Large intestine (tissue), 3 donors: ENCODE data around the gene GPR31. TPM values are rescaled to one million over a fixed set of nuclear protein-coding genes. Genes with fewer than 3 reads are reported as not detected.

ENCODE experiments used
- DNase-seq, 2 donors: peaks; one replicate each; pipeline versions ENCODE4 v3.0.0 to v3.0.0-alpha.2; 2013
- H3K27ac ChIP-seq: one replicate; pipeline ENCODE4 v1.5.1; 2013; ENCODE audit warnings: low read length
- H3K27me3 ChIP-seq: 2 replicates; pipeline ENCODE4 v1.6.1; 2013; ENCODE audit warnings: low read length; ENCODE audit not compliant: control insufficient read depth, insufficient read depth
- H3K36me3 ChIP-seq: 2 replicates; pipeline ENCODE4 v1.6.1; 2013; ENCODE audit warnings: low read length; ENCODE audit not compliant: control insufficient read depth, insufficient read depth
- H3K4me1 ChIP-seq: one replicate; pipeline ENCODE4 v1.6.1; 2013; ENCODE audit warnings: low read length; ENCODE audit not compliant: control insufficient read depth, insufficient read depth
- H3K4me3 ChIP-seq: one replicate; pipeline ENCODE4 v1.5.1; 2013; ENCODE audit warnings: low read length
- H3K9me3 ChIP-seq: one replicate; pipeline ENCODE4 v1.6.1; 2013; ENCODE audit warnings: mild to moderate bottlenecking, low read depth, low read length, moderate library complexity; ENCODE audit not compliant: control insufficient read depth
- WGBS: methylation state at CpG from one replicate; pipeline ENCODE4 v1.1.5; 2013; ENCODE audit warnings: low lambda C conversion rate; ENCODE audit not compliant: insufficient coverage; 5-methylcytosine and 5-hydroxymethylcytosine counted together
- polyA plus RNA-seq: library from polyadenylated mRNA; unstranded; fragments of 120-200 nt; gene quantifications from one replicate; pipeline ENCODE4 v1.2.1, GENCODE V29; 2013

GPR31 gene
- polyA plus RNA-seq, 1 donor: 0.36 TPM

- Histone ChIP-seq H3K4me3 (no peak overlapping the region), H3K4me1 (peaks cover 6% of the 10 kb centered on the region), H3K9me3 (no peaks in the 10 kb centered on the region), H3K36me3 (no peaks in the 10 kb centered on the region), H3K27me3 (no peaks in the 10 kb centered on the region), H3K27ac (no peak overlapping the region)
- no peak for DNase-seq
- WGBS: no CpG with 5 or more reads among the region's 3 CpGs
Measured at GRCh38 chr6:167111597-167111996, 46.2 kb downstream of the GPR31 start.

GRCh38 chr6:167109651-167110050 is 48.1 kb downstream of the GPR31 start:
- Histone ChIP-seq H3K9me3 (no peaks in the 10 kb centered on the region), H3K27me3 (no peaks in the 10 kb centered on the region), H3K36me3 (no peaks in the 10 kb centered on the region), H3K4me1 (peaks cover 3% of the 10 kb centered on the region), H3K27ac (no peak overlapping the region), H3K4me3 (no peak overlapping the region)
- DNase-seq: no peak
- WGBS: 68% methylated on average over 5 of the region's 6 CpGs

DNA sequence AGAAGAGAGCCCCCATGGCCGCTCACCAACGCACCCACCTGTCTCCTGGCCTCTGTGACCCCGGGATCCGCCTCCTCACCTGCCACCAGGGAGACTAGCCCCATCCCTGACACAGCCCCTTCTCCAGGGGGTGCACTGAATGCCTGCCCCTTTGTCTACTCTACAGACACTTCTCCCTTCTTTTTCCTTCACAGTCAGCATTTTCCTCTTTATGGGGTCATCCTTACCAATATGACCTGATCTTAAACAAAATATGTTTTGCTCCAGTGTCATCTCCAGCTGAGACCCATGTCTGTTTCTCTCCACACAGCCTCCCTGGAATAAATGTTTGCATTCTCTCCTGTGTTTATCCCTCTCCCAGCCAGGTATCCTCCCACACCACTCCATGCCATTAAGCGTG is 49.5 kb downstream of the GPR31 start:
- WGBS: no CpG with 5 or more reads among the region's 5 CpGs
- Histone ChIP-seq H3K27ac (no peak overlapping the region), H3K9me3 (no peaks in the 10 kb centered on the region), H3K27me3 (no peaks in the 10 kb centered on the region), H3K4me3 (no peak overlapping the region), H3K4me1 (peaks cover 8% of the 10 kb centered on the region), H3K36me3 (no peaks in the 10 kb centered on the region)
- no peak for DNase-seq

GRCh38 chr6:167107787-167108186 is 50.0 kb downstream of the GPR31 start:
- no peak overlapping the region for H3K4me3 ChIP-seq
- H3K27ac ChIP-seq: no peak overlapping the region
- no peaks in the 10 kb centered on the region for H3K27me3 ChIP-seq
- no peaks in the 10 kb centered on the region for H3K36me3 ChIP-seq
- H3K4me1 ChIP-seq: peaks cover 11% of the 10 kb centered on the region
- H3K9me3 ChIP-seq: no peaks in the 10 kb centered on the region
- DNase-seq: no peak
- WGBS: no CpG with 5 or more reads among the region's 7 CpGs

GRCh38 chr6:167106406-167106805 is 51.4 kb downstream of the GPR31 start:
- H3K4me1 ChIP-seq: peaks cover 12% of the 10 kb centered on the region
- H3K9me3 ChIP-seq: no peaks in the 10 kb centered on the region
- no peak for DNase-seq
- H3K27ac ChIP-seq: no peak overlapping the region
- H3K36me3 ChIP-seq: no peaks in the 10 kb centered on the region
- WGBS: no CpG with 5 or more reads among the region's 1 CpG
- H3K4me3 ChIP-seq: no peak overlapping the region
- H3K27me3 ChIP-seq: no peaks in the 10 kb centered on the region

Other genes with a start within 250 kb of the GPR31 start
- 70.2 TPM for gene RNASET2, start 201.4 kb downstream of the GPR31 start, polyA plus RNA-seq
- gene CEP43, start 158.6 kb downstream of the GPR31 start, polyA plus RNA-seq: 40.9 TPM
- 5.9 TPM for gene CCR6, start 34.9 kb downstream of the GPR31 start, polyA plus RNA-seq
- gene UNC93A, start 133.3 kb upstream of the GPR31 start, polyA plus RNA-seq: 36.4 TPM
- gene TTLL2, start 167.1 kb upstream of the GPR31 start, polyA plus RNA-seq: 0.94 TPM